ENCODE results near the gene PURB. TPM values are rescaled to one million over a fixed set of nuclear protein-coding genes. Genes with fewer than 3 reads are reported as not detected.
"Not testable (repeated sequence)": the region's sequence is repeated elsewhere in the genome, so short reads cannot be mapped to it uniquely, and the experiment has no call there.

PURB gene
- total RNA-seq, 2 experiments from 2014 or later = 27.7 to 29.3 TPM

DNA sequence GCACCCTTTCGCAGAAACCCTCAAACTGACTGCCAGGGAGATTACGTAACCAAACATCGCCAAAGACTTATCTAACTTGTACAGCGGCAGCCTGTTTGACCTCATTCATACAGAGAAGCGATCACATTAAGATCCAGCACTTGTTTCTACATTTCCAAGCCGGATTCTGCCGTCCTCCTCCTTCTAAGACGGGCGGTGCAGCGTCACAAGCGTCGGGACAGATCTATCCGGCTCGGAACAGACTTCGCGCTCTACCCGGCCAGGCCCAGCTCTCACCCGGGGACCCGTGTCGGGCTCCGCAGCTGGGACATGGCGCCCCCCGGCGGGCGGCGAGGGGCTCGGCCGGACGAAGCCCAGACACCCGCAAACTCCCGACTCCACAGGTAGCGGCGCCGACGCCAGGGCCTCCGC lies 37.8 kb downstream of the PURB start:
- Mint-ChIP-seq H3K27me3 (no peaks in the 10 kb centered on the region), H3K4me1 (peaks cover 42% of the 10 kb centered on the region), H3K9me3 (no peaks in the 10 kb centered on the region), H3K4me3 (peak overlapping the region; percentile 96), H3K27ac (peak overlapping the region; percentile 99), H3K36me3 (ENCODE audit: low read depth) (peaks cover 23% of the 10 kb centered on the region)
- ChIA-PET POLR2A (interaction anchor here (0.7 to 7.0 kb wide), 63 partner anchors 8 to 766 kb away, joined by 3 to 144 read pairs (median 6); partner anchors contain the start of genes CCM2, DDX56, MYO1G and NUDCD3), CTCF (interaction anchor here (0.6 to 15.8 kb wide), 16 partner anchors 10 to 370 kb away, joined by 3 to 160 read pairs (median 6); partner anchors contain the start of genes OGDH, PURB and TBRG4)
- DNase-seq = peak; percentile 89

DNA sequence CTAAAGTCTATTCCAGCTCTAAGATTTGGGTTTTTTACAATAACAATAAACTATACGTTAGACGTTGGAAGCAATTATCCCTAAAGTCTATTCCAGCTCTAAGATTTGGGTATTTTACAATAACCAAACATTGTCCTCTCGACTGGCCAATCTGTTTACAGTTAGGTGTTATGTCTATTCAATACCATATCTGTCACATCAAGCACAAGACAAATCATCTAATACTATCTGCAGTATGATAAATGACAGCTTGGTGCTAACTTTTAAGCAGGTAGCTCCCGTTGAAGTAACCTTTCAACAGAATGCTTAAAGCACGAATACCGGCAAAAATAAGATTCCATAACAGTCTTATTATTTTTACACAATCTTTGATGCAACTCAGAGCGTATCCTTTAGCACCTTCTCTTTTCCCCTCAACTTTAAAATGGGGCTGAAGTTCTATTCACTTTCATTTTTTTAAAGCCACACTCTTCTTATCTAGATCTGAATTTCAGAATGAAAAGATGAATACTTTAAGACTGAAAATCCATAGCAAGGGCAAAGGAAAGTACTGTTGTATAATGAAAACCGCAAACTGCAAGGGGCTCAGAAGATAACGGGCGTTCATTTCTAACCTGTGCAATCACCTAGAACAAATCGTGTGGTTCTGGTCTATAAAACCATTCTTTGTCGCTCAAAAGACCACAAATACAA lies 38.4 kb downstream of the PURB start:
- H3K4me3 Mint-ChIP-seq = peak overlapping the region; percentile 96
- no peak for DNase-seq
- H3K27ac Mint-ChIP-seq = peak overlapping the region; percentile 99
- no peaks in the 10 kb centered on the region for H3K9me3 Mint-ChIP-seq
- H3K4me1 Mint-ChIP-seq = peaks cover 46% of the 10 kb centered on the region
- ChIA-PET CTCF (interaction anchor here (0.8 to 15.8 kb wide), 19 partner anchors 10 to 370 kb away, joined by 3 to 160 read pairs (median 5); partner anchors contain the start of genes OGDH, PURB and TMED4), POLR2A (interaction anchor here (0.6 to 7.0 kb wide), 60 partner anchors 8 to 766 kb away, joined by 3 to 144 read pairs (median 6); partner anchors contain the start of genes CCM2, DDX56, MYO1G and NUDCD3)
- H3K27me3 Mint-ChIP-seq = no peaks in the 10 kb centered on the region
- peaks cover 28% of the 10 kb centered on the region for H3K36me3 Mint-ChIP-seq (ENCODE audit: low read depth)

DNA sequence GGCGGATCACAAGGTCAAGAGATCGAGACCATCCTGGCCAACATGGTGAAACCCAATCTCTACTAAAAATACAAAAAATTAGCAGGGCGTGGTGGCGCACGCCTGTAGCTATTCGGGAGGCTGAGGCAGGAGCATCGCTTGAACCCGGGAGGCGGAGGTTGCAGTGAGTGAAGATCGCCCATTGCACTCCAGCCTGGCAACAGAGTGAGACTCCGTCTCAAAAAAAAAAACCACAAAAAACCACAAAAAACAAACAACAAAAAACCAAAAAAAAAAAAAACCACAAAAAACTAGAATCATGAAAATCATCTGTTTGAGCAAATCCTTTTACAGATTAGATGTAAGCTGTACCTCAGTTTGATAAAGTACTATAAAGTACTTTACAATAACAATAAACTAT lies 38.9 kb downstream of the PURB start:
- ChIA-PET CTCF (interaction anchor here (0.7 to 15.8 kb wide), 16 partner anchors 11 to 355 kb away, joined by 3 to 160 read pairs (median 6); partner anchors contain the start of genes OGDH, PURB and TMED4), POLR2A (interaction anchor here (0.6 to 7.0 kb wide), 31 partner anchors 9 to 765 kb away, joined by 3 to 144 read pairs (median 8); partner anchors contain the start of genes CCM2, DDX56, NUDCD3 and OGDH)
- H3K27ac Mint-ChIP-seq = peak overlapping the region; percentile 99
- peaks cover 49% of the 10 kb centered on the region for H3K4me1 Mint-ChIP-seq
- H3K27me3 Mint-ChIP-seq, H3K9me3 Mint-ChIP-seq: not testable (repeated sequence)
- DNase-seq = peak; percentile 31
- H3K4me3 Mint-ChIP-seq = peak overlapping the region; percentile 96
- peaks cover 34% of the 10 kb centered on the region for H3K36me3 Mint-ChIP-seq (ENCODE audit: low read depth)

GRCh38 chr7:44845451-44845850 lies 39.9 kb downstream of the PURB start:
- DNase-seq = no peak
- H3K27ac Mint-ChIP-seq = no peak overlapping the region
- H3K4me3 Mint-ChIP-seq = peak overlapping the region; percentile 96
- H3K27me3 Mint-ChIP-seq = no peaks in the 10 kb centered on the region
- H3K9me3 Mint-ChIP-seq = no peaks in the 10 kb centered on the region
- H3K36me3 Mint-ChIP-seq (ENCODE audit: low read depth) = peaks cover 43% of the 10 kb centered on the region
- ChIA-PET CTCF (interaction anchor here (1.0 to 15.8 kb wide), 5 partner anchors 12 to 263 kb away, joined by 4 to 160 read pairs (median 22); partner anchors contain the start of genes PURB and TMED4), POLR2A (interaction anchor here (0.7 to 7.0 kb wide), 15 partner anchors 10 to 351 kb away, joined by 3 to 144 read pairs (median 31); partner anchors contain the start of genes DDX56, OGDH, PPIA and PURB)
- H3K4me1 Mint-ChIP-seq = peaks cover 48% of the 10 kb centered on the region

GRCh38 chr7:44843440-44843839 lies 41.9 kb downstream of the PURB start:
- ChIA-PET POLR2A (interaction anchor here (0.9 to 1.8 kb wide), 4 partner anchors 42 to 134 kb away, joined by 3 to 16 read pairs (median 4); partner anchors contain the start of gene PURB), CTCF (interaction anchor here (0.8 to 3.7 kb wide), 4 partner anchors 12 to 77 kb away, joined by 3 to 23 read pairs (median 4); no protein-coding TSS in a partner anchor)
- not testable (repeated sequence) for DNase-seq, H3K9me3 Mint-ChIP-seq, H3K27ac Mint-ChIP-seq, H3K27me3 Mint-ChIP-seq, H3K4me3 Mint-ChIP-seq
- peaks cover 49% of the 10 kb centered on the region for H3K36me3 Mint-ChIP-seq (ENCODE audit: low read depth)
- peaks cover 36% of the 10 kb centered on the region for H3K4me1 Mint-ChIP-seq

- H3K9me3 Mint-ChIP-seq, H3K27me3 Mint-ChIP-seq, DNase-seq, H3K4me3 Mint-ChIP-seq, H3K27ac Mint-ChIP-seq: not testable (repeated sequence)
- ChIA-PET POLR2A (interaction anchor here (0.9 kb wide), 1 partner anchor 135 kb away, joined by 3 read pairs; no protein-coding TSS in a partner anchor), CTCF (interaction anchor here (0.7 kb wide), 1 partner anchor 223 kb away, joined by 5 read pairs; no protein-coding TSS in a partner anchor)
- H3K4me1 Mint-ChIP-seq = peaks cover 36% of the 10 kb centered on the region
- H3K36me3 Mint-ChIP-seq (ENCODE audit: low read depth) = peaks cover 51% of the 10 kb centered on the region
These were observed 42.7 kb downstream of the PURB start for GRCh38 chr7:44842675-44843074.

- Mint-ChIP-seq H3K4me3 (no peak overlapping the region), H3K9me3 (no peaks in the 10 kb centered on the region), H3K36me3 (ENCODE audit: low read depth) (peaks cover 63% of the 10 kb centered on the region), H3K4me1 (peaks cover 14% of the 10 kb centered on the region), H3K27ac (no peak overlapping the region), H3K27me3 (no peaks in the 10 kb centered on the region)
- POLR2A ChIA-PET = interaction anchor here (0.8 to 1.7 kb wide), 2 partner anchors 9 to 18 kb away, joined by 3 to 9 read pairs; partner anchors contain the start of gene H2AZ2
- CTCF ChIA-PET = no interaction called here
- DNase-seq = no peak
These were observed 46.6 kb downstream of the PURB start for GRCh38 chr7:44838751-44839150.

DNA sequence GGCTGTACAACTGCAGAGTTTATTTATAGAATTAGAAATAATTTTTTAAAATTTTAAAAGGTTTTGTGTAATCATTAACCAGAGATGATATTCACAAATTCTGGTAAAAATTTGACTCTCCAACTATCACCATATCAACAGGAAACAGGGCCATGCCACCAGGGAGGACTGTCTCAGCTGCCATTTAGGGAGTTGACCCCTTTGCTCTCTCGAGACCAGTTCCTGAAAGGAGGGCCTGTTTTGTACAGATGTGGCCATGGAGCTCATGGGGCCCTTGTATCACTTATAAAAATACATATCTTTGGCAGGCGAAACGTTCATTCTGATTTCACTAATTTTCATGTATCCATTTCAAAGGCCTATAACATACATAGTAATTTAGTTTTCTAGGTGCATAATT lies 57.8 kb downstream of the PURB start:
- ChIA-PET POLR2A (interaction anchor here (1.4 to 5.6 kb wide), 2 partner anchors 20 to 29 kb away, joined by 4 to 40 read pairs; partner anchors contain the start of gene H2AZ2), CTCF (interaction anchor here (1.0 kb wide), 1 partner anchor 29 kb away, joined by 3 read pairs; no protein-coding TSS in a partner anchor)
- Mint-ChIP-seq H3K9me3 (no peaks in the 10 kb centered on the region), H3K27ac (no peak overlapping the region), H3K4me1 (peaks cover 16% of the 10 kb centered on the region), H3K27me3 (no peaks in the 10 kb centered on the region), H3K4me3 (no peak overlapping the region), H3K36me3 (ENCODE audit: low read depth) (peaks cover 64% of the 10 kb centered on the region)
- DNase-seq = no peak

Other genes starting within 250 kb of the PURB start
- 10 to 100 TPM; 85.2 to 91.4 TPM for gene ZMIZ2, start 136.7 kb downstream of the PURB start, total RNA-seq
- gene PPIA, start 88.8 kb downstream of the PURB start, total RNA-seq = 1,000 to 10,000 TPM; 2,032 to 2,102 TPM
- 100 to 1,000 TPM; 322 to 330 TPM for gene H2AZ2, start 37.4 kb downstream of the PURB start, total RNA-seq
- gene MYO1G, start 93.5 kb upstream of the PURB start, total RNA-seq = 100 to 1,000 TPM; 572 to 576 TPM
- 100 to 1,000 TPM; 130 to 134 TPM for gene CCM2, start 114.7 kb upstream of the PURB start, total RNA-seq
- under 1 TPM in 1 of 2 experiments, not detected in 1; 0.60 TPM for gene NACAD, start 203.4 kb upstream of the PURB start, total RNA-seq
- 100 to 1,000 TPM in 1 of 2 experiments, 10 to 100 TPM in 1; 98.8 to 103 TPM for gene TBRG4, start 226.2 kb upstream of the PURB start, total RNA-seq